ENCODE measurements around the gene PPP1CC.
A peak's percentile ranks its signal among the peaks of the same experiment; 100 is the strongest.

PPP1CC gene

GRCh38 chr12:110754101-110754793, 11.6 kb upstream of the PPP1CC start:
- no peak for DNase-seq

- DNase-seq = no peak
Observed at GRCh38 chr12:110750784-110751461, 8.2 kb upstream of the PPP1CC start.

GRCh38 chr12:110746550-110746949, 3.9 kb upstream of the PPP1CC start:
- no peak for DNase-seq

- peak; percentile 65 for DNase-seq
Observed at GRCh38 chr12:110745542-110746284, 3.0 kb upstream of the PPP1CC start.

GRCh38 chr12:110744601-110745264, 2.0 kb upstream of the PPP1CC start:
- no peak for DNase-seq

- DNase-seq = peak; percentile 67
Observed at GRCh38 chr12:110744151-110744571, 1.5 kb upstream of the PPP1CC start.

GRCh38 chr12:110743571-110744093, 941 bp upstream of the PPP1CC start:
- DNase-seq = no peak

GRCh38 chr12:110742096-110742717, 484 bp downstream of the PPP1CC start:
- no peak for DNase-seq

GRCh38 chr12:110741341-110742095, 1.2 kb downstream of the PPP1CC start:
- DNase-seq = no peak

- DNase-seq = no peak
Observed at GRCh38 chr12:110739894-110740293, 2.8 kb downstream of the PPP1CC start.

- no peak for DNase-seq
Observed at GRCh38 chr12:110739488-110739887, 3.2 kb downstream of the PPP1CC start.

- no peak for DNase-seq
Observed at GRCh38 chr12:110737532-110737931, 5.2 kb downstream of the PPP1CC start.

- DNase-seq = peak; percentile 41
Observed at GRCh38 chr12:110737016-110737415, 5.7 kb downstream of the PPP1CC start.

- DNase-seq = no peak
Observed at GRCh38 chr12:110733900-110734299, 8.8 kb downstream of the PPP1CC start.

GRCh38 chr12:110733089-110733715, 9.5 kb downstream of the PPP1CC start:
- DNase-seq = peak; percentile 60

GRCh38 chr12:110732572-110732971, 10.1 kb downstream of the PPP1CC start:
- DNase-seq = no peak

GRCh38 chr12:110731479-110731878, 11.2 kb downstream of the PPP1CC start:
- no peak for DNase-seq

- no peak for DNase-seq
Observed at GRCh38 chr12:110728628-110729027, 14.1 kb downstream of the PPP1CC start.

GRCh38 chr12:110726708-110727369, 15.9 kb downstream of the PPP1CC start:
- no peak for DNase-seq

GRCh38 chr12:110726028-110726427, 16.7 kb downstream of the PPP1CC start:
- no peak for DNase-seq
